IMR-90 (cell line): ENCODE measurements around the gene DENND1A. TPM values are rescaled to one million over a fixed set of nuclear protein-coding genes. Genes with fewer than 3 reads are reported as not detected.

Experiments used
- ATAC-seq: fragments of 200-7000 bp; cut with Tn5 transposase; 2 replicates; pipeline ENCODE4 v1.9.1; 2020; ENCODE audit warnings: low read depth, mild to moderate bottlenecking, moderate library complexity
- BruUV-seq: library from RNA; stranded (reverse); fragments of 400-500 nt; replicated peaks from 2 replicates; lab custom pipeline; 2021; lab: Mats Ljungman, UMichigan
- CTCF ChIA-PET: fragments of 300-600 bp; formaldehyde crosslinking; extraction: SDS; loops from one replicate; lab custom pipeline; 2021; ENCODE audit warnings: antibody characterized with exemption; lab: Yijun Ruan, JAX
- POLR2A ChIA-PET: fragments of 300-600 bp; sonication (Branson Sonifier 250); formaldehyde crosslinking; loops from one replicate; lab custom pipeline; 2022; ENCODE audit warnings: antibody characterized with exemption; ENCODE audit not compliant: unreplicated experiment; lab: Charles Lee
- DNase-seq: peaks from one replicate; pipeline ENCODE4 v3.0.0; 2013
- H2AFZ ChIP-seq: replicated peaks from 2 replicates; pipeline ENCODE3; 2013; ENCODE audit warnings: low read length, mild to moderate bottlenecking; ENCODE audit not compliant: poor library complexity
- H2AK5ac ChIP-seq: 2 replicates; pipeline ENCODE4 v1.6.1; 2013; ENCODE audit warnings: low read depth, low read length, inconsistent platforms
- H2AK9ac ChIP-seq: replicated peaks from 2 replicates; pipeline ENCODE3; 2013; ENCODE audit warnings: mild to moderate bottlenecking, low read depth, low read length, moderate library complexity; ENCODE audit not compliant: poor library complexity
- H2BK120ac ChIP-seq: 2 replicates; pipeline ENCODE4 v1.6.1; 2013; ENCODE audit warnings: low read depth, low read length, inconsistent platforms
- H2BK15ac ChIP-seq: 3 replicates; pipeline ENCODE4 v1.6.1; 2013; ENCODE audit warnings: low read depth, low read length, inconsistent platforms
- H2BK20ac ChIP-seq: 2 replicates; pipeline ENCODE4 v1.6.1; 2013; ENCODE audit warnings: low read depth, mild to moderate bottlenecking, inconsistent platforms, low read length, moderate library complexity
- H2BK5ac ChIP-seq: 2 replicates; pipeline ENCODE4 v1.6.1; 2013; ENCODE audit warnings: mild to moderate bottlenecking, low read depth, low read length, inconsistent platforms; ENCODE audit not compliant: poor library complexity, severe bottlenecking
- H3K14ac ChIP-seq: replicated peaks from 2 replicates; pipeline ENCODE4 v1.6.1; 2013; ENCODE audit warnings: low read depth, low read length, inconsistent platforms
- H3K18ac ChIP-seq: 2 replicates; pipeline ENCODE4 v1.6.1; 2013; ENCODE audit warnings: low read depth, low read length, control low read depth
- H3K23ac ChIP-seq: 2 replicates; pipeline ENCODE4 v1.6.1; 2013; ENCODE audit warnings: low read depth, low read length, inconsistent platforms
- H3K27ac ChIP-seq: 2 replicates; pipeline ENCODE4 v1.5.1; 2013; ENCODE audit warnings: mild to moderate bottlenecking, control low read depth, low read length; ENCODE audit not compliant: insufficient read depth
- H3K27me3 ChIP-seq: 2 replicates; pipeline ENCODE4 v1.6.1; 2013; ENCODE audit warnings: low read length; ENCODE audit not compliant: control insufficient read depth, insufficient read depth
- H3K36me3 ChIP-seq: 2 replicates; pipeline ENCODE4 v1.6.1; 2013; ENCODE audit warnings: low read length, mixed read lengths; ENCODE audit not compliant: control insufficient read depth, insufficient read depth
- H3K4ac ChIP-seq: 2 replicates; pipeline ENCODE4 v1.6.1; 2013; ENCODE audit warnings: low read depth, low read length, inconsistent platforms
- H3K4me1 ChIP-seq: 2 replicates; pipeline ENCODE4 v1.6.1; 2013; ENCODE audit warnings: low read length, mixed read lengths; ENCODE audit not compliant: control insufficient read depth, insufficient read depth
- H3K4me2 ChIP-seq: 2 replicates; pipeline ENCODE4 v1.6.1; 2013; ENCODE audit warnings: low read depth, mild to moderate bottlenecking, control low read depth, low read length, moderate library complexity
- H3K4me3 ChIP-seq: 2 replicates; pipeline ENCODE4 v1.5.1; 2013; ENCODE audit warnings: low read depth, mild to moderate bottlenecking, control low read depth, low read length, moderate library complexity; ENCODE audit not compliant: insufficient read depth
- H3K56ac ChIP-seq: 2 replicates; pipeline ENCODE4 v1.6.1; 2013; ENCODE audit warnings: low read length, inconsistent platforms; ENCODE audit not compliant: insufficient read depth; ENCODE audit errors: extremely low read depth
- H3K79me1 ChIP-seq, 2 experiments: 2 replicates each; pipeline ENCODE4 v1.6.1; 2013; ENCODE audit warnings: low read length in 2 of 2, inconsistent platforms in 1 of 2, low read depth in 1 of 2
- H3K9ac ChIP-seq: 2 replicates; pipeline ENCODE4 v1.6.1; 2013; ENCODE audit warnings: low read depth, low read length, control low read depth
- H3K9me1 ChIP-seq: 2 replicates; pipeline ENCODE4 v1.6.1; 2013; ENCODE audit warnings: low read length, inconsistent platforms; ENCODE audit not compliant: insufficient read depth
- H3K9me3 ChIP-seq: 2 replicates; pipeline ENCODE4 v1.6.1; 2013; ENCODE audit warnings: low read length; ENCODE audit not compliant: control insufficient read depth, insufficient read depth
- H4K20me1 ChIP-seq: 2 replicates; pipeline ENCODE4 v1.6.1; 2013; ENCODE audit warnings: low read length, inconsistent platforms; ENCODE audit not compliant: insufficient read depth
- H4K5ac ChIP-seq: 2 replicates; pipeline ENCODE4 v1.6.1; 2013; ENCODE audit warnings: mild to moderate bottlenecking, low read depth, low read length, control low read depth
- H4K8ac ChIP-seq, 2 experiments: 2 replicates each; pipeline ENCODE4 v1.6.1; 2013; ENCODE audit warnings: low read depth in 2 of 2, low read length in 2 of 2, control low read depth in 1 of 2, inconsistent platforms in 1 of 2
- H4K91ac ChIP-seq: 2 replicates; pipeline ENCODE4 v1.6.1; 2013; ENCODE audit warnings: low read depth, low read length, inconsistent platforms; ENCODE audit not compliant: insufficient read depth
- BHLHE40 ChIP-seq: fragments of 150-350 bp; IDR thresholded peaks from 2 replicates; pipeline ENCODE4 v1.6.1; 2016; ENCODE audit warnings: mild to moderate bottlenecking, low read depth, low read length
- CEBPB ChIP-seq: IDR thresholded peaks from 2 replicates; pipeline ENCODE4 v1.6.1; 2012; ENCODE audit warnings: low read depth, low read length, improper control_type of control experiment
- CHD1 ChIP-seq: IDR thresholded peaks from 2 replicates; pipeline ENCODE4 v1.6.1; 2012; ENCODE audit warnings: low read depth, low read length, improper control_type of control experiment
- FOS ChIP-seq: fragments of 150-350 bp; IDR thresholded peaks from 2 replicates; pipeline ENCODE4 v1.6.1; 2016; ENCODE audit warnings: low read depth, low read length
- MAFK ChIP-seq: IDR thresholded peaks from 2 replicates; pipeline ENCODE4 v1.6.1; 2012; ENCODE audit warnings: low read depth, low read length, improper control_type of control experiment
- MAZ ChIP-seq: IDR thresholded peaks from 2 replicates; pipeline ENCODE4 v1.6.1; 2012; ENCODE audit warnings: low read depth, mild to moderate bottlenecking, low read length, improper control_type of control experiment, moderate library complexity, borderline replicate concordance
- MXI1 ChIP-seq: IDR thresholded peaks from 2 replicates; pipeline ENCODE4 v1.6.1; 2012; ENCODE audit warnings: low read depth, mild to moderate bottlenecking, low read length, moderate library complexity, borderline replicate concordance
- NFE2L2 ChIP-seq: fragments of 150-350 bp; IDR thresholded peaks from 2 replicates; pipeline ENCODE4 v1.6.1; 2016; ENCODE audit warnings: low read depth, mild to moderate bottlenecking, low read length
- POLR2A ChIP-seq: IDR thresholded peaks from 2 replicates; pipeline ENCODE4 v1.6.1; 2012; ENCODE audit warnings: mild to moderate bottlenecking, low read depth, low read length
- RAD21 ChIP-seq: IDR thresholded peaks from 2 replicates; pipeline ENCODE4 v1.6.1; 2012; ENCODE audit warnings: low read length, improper control_type of control experiment
- RCOR1 ChIP-seq: IDR thresholded peaks from 2 replicates; pipeline ENCODE4 v1.6.1; 2012; ENCODE audit warnings: mild to moderate bottlenecking, low read length, improper control_type of control experiment; ENCODE audit not compliant: insufficient replicate concordance
- RFX5 ChIP-seq: IDR thresholded peaks from 2 replicates; pipeline ENCODE4 v1.8.0; 2012; ENCODE audit warnings: low read depth, mild to moderate bottlenecking, low read length, moderate library complexity
- SMC3 ChIP-seq: fragments of 150-350 bp; IDR thresholded peaks from 2 replicates; pipeline ENCODE4 v1.6.1; 2016; ENCODE audit warnings: low read depth, mild to moderate bottlenecking, antibody characterized with exemption, low read length, moderate library complexity
- WGBS, 2 experiments: methylation state at CpG; one replicate each; pipeline versions ENCODE4 v1.1.5 to v1.1.7; 2013; ENCODE audit warnings: missing lambda C conversion rate in 2 of 2; ENCODE audit not compliant: insufficient read length in 1 of 2; ENCODE audit errors: extremely low coverage in 2 of 2; 5-methylcytosine and 5-hydroxymethylcytosine counted together
- dilution Hi-C: fragments of 300-500 bp; cut with HindIII; formaldehyde crosslinking; loops from one replicate; pipeline ENCODE4 v1.14.3; 2018; ENCODE audit warnings: low sequenced_read_pairs; ENCODE audit not compliant: unreplicated experiment
- in situ Hi-C: fragments of 300-500 bp; cut with MboI; formaldehyde crosslinking; loops from 3 replicates; pipeline ENCODE4 v1.14.3; 2019; ENCODE audit warnings: low sequenced_read_pairs, inconsistent platforms, mixed read lengths
- intact Hi-C: fragments of 100-400 bp; cut with micrococcal nuclease; formaldehyde crosslinking; loops from 2 replicates; pipeline ENCODE4 v1.10.0; 2022
- polyA plus RNA-seq, 3 experiments: library from polyadenylated mRNA; depleted of rRNA; stranded (reverse); fragments of >200 nt; gene quantifications; 2 replicates each; pipeline ENCODE4 v1.2.3, GENCODE V29; 2012; ENCODE audit warnings: low replicate concordance in 1 of 3
- total RNA-seq: library from RNA; depleted of rRNA; stranded (reverse); fragments of >200 nt; gene quantifications from 2 replicates; pipeline ENCODE4 v1.2.3, GENCODE V29; 2012
- TF ChIP-seq, protein P1 (sequence below): fragments of 150-350 bp; IDR thresholded peaks from 2 replicates; pipeline ENCODE4 v1.6.1; 2016; ENCODE audit warnings: low read depth, mild to moderate bottlenecking, low read length, moderate library complexity, borderline replicate concordance
- TF ChIP-seq, protein P2 (sequence below): fragments of 150-350 bp; IDR thresholded peaks from 2 replicates; pipeline ENCODE4 v1.6.1; 2017; ENCODE audit warnings: mild to moderate bottlenecking, antibody characterized with exemption, low read length, low read depth
- TF ChIP-seq, protein P3 (sequence below): conservative IDR thresholded peaks from 2 replicates; pipeline ENCODE4 v1.5.1; 2012; ENCODE audit warnings: mild to moderate bottlenecking, low read depth, low read length, improper control_type of control experiment

DENND1A gene
- total and polyA plus RNA-seq, 2 of the 4 experiments (the other 2 are of a cell fraction), result 21.4 to 27.6 TPM

DNA sequence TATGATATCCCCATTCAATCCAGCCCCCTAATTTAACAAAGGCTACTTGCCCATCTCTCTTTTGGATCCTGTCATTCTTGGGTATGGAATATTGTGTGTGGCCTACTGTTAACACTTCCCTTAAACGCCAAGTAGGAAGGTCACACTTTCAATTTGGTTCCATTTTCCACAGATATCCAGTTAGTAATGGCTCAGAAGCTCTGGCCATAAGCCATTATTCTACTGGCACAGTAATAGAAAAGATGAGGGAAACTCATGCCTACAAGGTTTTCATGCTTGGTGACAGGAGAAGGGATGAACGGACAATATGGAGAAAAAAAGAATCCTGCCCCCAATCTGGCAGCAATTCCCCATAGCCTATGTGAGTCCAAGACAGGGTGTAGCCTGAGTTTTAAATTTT is 346.3 kb downstream of the DENND1A start:
- H4K91ac ChIP-seq, result no peak overlapping the region
- H2BK15ac ChIP-seq, result no peak overlapping the region
- no peak overlapping the region for H2BK20ac ChIP-seq
- no peaks in the 10 kb centered on the region for H3K79me1 ChIP-seq
- H3K9me3 ChIP-seq, result peaks cover 4% of the 10 kb centered on the region; the same call in 1 of the 2 replicates
- H4K20me1 ChIP-seq, result no peaks in the 10 kb centered on the region
- no peaks in the 10 kb centered on the region for H3K4me1 ChIP-seq
- no peak overlapping the region for H3K9ac ChIP-seq
- H4K8ac ChIP-seq, result no peak overlapping the region
- ATAC-seq (no peak), DNase-seq (no peak)
- no peak overlapping the region for H3K4me3 ChIP-seq
- H3K27ac ChIP-seq, result no peak overlapping the region
- intact Hi-C loops, result no loop called here
- no peak overlapping the region for H2AFZ ChIP-seq
- in situ Hi-C loops, result no loop called here
- H3K36me3 ChIP-seq, result peaks cover 5% of the 10 kb centered on the region; the same call in 1 of the 2 replicates
- H4K5ac ChIP-seq, result no peak overlapping the region
- no peak for TF ChIP-seq NFE2L2
- TF ChIP-seq RCOR1, result no peak
- TF ChIP-seq MAFK, result no peak
- TF ChIP-seq MXI1, result no peak
- TF ChIP-seq BHLHE40, result no peak
- no peak for TF ChIP-seq RAD21
- TF ChIP-seq, protein P1, sequence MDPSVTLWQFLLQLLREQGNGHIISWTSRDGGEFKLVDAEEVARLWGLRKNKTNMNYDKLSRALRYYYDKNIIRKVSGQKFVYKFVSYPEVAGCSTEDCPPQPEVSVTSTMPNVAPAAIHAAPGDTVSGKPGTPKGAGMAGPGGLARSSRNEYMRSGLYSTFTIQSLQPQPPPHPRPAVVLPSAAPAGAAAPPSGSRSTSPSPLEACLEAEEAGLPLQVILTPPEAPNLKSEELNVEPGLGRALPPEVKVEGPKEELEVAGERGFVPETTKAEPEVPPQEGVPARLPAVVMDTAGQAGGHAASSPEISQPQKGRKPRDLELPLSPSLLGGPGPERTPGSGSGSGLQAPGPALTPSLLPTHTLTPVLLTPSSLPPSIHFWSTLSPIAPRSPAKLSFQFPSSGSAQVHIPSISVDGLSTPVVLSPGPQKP, result no peak
- TF ChIP-seq CHD1, result no peak
- TF ChIP-seq, protein P2, sequence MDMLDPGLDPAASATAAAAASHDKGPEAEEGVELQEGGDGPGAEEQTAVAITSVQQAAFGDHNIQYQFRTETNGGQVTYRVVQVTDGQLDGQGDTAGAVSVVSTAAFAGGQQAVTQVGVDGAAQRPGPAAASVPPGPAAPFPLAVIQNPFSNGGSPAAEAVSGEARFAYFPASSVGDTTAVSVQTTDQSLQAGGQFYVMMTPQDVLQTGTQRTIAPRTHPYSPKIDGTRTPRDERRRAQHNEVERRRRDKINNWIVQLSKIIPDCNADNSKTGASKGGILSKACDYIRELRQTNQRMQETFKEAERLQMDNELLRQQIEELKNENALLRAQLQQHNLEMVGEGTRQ, result no peak
- no peak for TF ChIP-seq POLR2A
- no peak for TF ChIP-seq SMC3
- TF ChIP-seq MAZ, result no peak
- TF ChIP-seq RFX5, result no peak
- TF ChIP-seq CEBPB, result no peak
- TF ChIP-seq, protein P3, sequence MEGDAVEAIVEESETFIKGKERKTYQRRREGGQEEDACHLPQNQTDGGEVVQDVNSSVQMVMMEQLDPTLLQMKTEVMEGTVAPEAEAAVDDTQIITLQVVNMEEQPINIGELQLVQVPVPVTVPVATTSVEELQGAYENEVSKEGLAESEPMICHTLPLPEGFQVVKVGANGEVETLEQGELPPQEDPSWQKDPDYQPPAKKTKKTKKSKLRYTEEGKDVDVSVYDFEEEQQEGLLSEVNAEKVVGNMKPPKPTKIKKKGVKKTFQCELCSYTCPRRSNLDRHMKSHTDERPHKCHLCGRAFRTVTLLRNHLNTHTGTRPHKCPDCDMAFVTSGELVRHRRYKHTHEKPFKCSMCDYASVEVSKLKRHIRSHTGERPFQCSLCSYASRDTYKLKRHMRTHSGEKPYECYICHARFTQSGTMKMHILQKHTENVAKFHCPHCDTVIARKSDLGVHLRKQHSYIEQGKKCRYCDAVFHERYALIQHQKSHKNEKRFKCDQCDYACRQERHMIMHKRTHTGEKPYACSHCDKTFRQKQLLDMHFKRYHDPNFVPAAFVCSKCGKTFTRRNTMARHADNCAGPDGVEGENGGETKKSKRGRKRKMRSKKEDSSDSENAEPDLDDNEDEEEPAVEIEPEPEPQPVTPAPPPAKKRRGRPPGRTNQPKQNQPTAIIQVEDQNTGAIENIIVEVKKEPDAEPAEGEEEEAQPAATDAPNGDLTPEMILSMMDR, result no peak
- no peak for TF ChIP-seq FOS
- H2AK9ac ChIP-seq, result no peak overlapping the region
- no peak overlapping the region for H2AK5ac ChIP-seq
- H3K14ac ChIP-seq, result no peak overlapping the region
- H3K9me1 ChIP-seq, result no peaks in the 10 kb centered on the region
- BruUV-seq, result no TSS peak
- no peak overlapping the region for H2BK5ac ChIP-seq
- dilution Hi-C loops, result no loop called here
- ChIA-PET POLR2A (no interaction called here), CTCF (no interaction called here)
- no peak overlapping the region for H2BK120ac ChIP-seq
- WGBS, 2 experiments, result no CpG with 5 or more reads among the region's 2 CpGs
- no peaks in the 10 kb centered on the region for H3K27me3 ChIP-seq
- no peak overlapping the region for H3K4me2 ChIP-seq
- no peak overlapping the region for H3K18ac ChIP-seq
- H3K23ac ChIP-seq, result no peak overlapping the region
- H3K4ac ChIP-seq, result no peak overlapping the region
- no peak overlapping the region for H3K56ac ChIP-seq
